Activated CD4-positive, alpha-beta T cell treated with anti-CD3 and anti-CD28 coated beads for 4 hours (primary cell): ENCODE data around the gene SAFB2.

ENCODE experiments used
- DNase-seq, 2 donors: peaks; one replicate each; pipeline ENCODE4 v3.0.0-alpha.2; 2020

Gene SAFB2

GRCh38 chr19:5540208-5540607, 82.4 kb downstream of the SAFB2 start:
- DNase-seq: no peak

DNA sequence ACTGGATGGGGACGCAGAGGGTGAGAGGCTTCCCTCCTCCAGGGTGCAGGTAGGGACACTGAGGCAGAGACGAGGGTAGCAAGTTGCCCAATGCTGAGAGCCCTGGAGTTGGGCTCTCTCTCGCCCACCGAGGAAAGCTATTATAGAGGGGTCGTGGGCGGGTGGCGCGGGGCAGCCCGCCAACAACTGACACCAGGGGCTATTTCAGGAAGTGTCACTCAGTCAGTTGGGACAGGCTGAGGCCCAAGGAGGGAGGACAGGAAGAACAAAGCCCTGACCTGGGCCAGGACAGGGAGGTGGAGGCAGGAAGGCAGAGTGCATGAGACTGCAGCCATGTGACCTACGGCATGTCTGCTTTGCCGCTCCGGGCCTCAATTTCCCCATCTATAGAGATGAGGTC, 84.7 kb downstream of the SAFB2 start:
- no peak for DNase-seq
